HFF-Myc (cell line): ENCODE data around the gene SAMD14.

Source experiments
- DNase-seq: peaks from one replicate; pipeline ENCODE4 v3.0.0-alpha.2; 2011; ENCODE audit warnings: low read depth; ENCODE audit errors: extremely low read depth
- H3K4me3 ChIP-seq: replicated peaks from 2 replicates; pipeline ENCODE4 v1.5.1; 2011; ENCODE audit warnings: low read depth, mild to moderate bottlenecking, control low read depth, low read length
- TF ChIP-seq, protein P1 (sequence below): IDR thresholded peaks from 2 replicates; pipeline ENCODE4 v1.5.1; 2012; ENCODE audit warnings: mild to moderate bottlenecking, low read depth, low read length, control low read depth; ENCODE audit errors: missing control alignments

The SAMD14 gene

DNA sequence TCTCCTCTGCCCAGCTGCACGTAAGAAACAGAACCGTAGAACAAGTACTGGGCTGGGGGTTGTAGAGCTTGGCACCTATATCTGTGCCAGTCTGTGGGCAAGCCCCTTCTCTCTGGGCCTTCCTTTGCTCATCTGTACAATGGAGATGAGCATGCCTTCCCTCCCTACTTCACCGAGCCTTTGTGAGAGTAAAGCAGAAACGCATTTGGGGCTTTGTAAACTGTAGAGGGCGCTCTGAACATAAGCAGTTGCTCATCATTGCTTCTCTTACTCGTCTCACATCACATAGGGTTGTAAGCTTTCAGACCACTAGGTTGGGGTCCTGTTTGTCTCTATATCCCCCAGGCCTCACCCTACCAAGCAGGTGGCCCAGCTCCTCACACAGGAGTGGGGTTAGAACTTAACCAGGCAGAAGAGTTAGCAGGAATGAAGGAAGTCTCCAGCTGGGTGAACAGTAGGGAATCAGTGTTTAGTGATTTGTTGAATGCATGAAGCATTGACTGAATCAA, 15.1 kb downstream of the SAMD14 start:
- no peak for DNase-seq
- TF ChIP-seq, protein P1, sequence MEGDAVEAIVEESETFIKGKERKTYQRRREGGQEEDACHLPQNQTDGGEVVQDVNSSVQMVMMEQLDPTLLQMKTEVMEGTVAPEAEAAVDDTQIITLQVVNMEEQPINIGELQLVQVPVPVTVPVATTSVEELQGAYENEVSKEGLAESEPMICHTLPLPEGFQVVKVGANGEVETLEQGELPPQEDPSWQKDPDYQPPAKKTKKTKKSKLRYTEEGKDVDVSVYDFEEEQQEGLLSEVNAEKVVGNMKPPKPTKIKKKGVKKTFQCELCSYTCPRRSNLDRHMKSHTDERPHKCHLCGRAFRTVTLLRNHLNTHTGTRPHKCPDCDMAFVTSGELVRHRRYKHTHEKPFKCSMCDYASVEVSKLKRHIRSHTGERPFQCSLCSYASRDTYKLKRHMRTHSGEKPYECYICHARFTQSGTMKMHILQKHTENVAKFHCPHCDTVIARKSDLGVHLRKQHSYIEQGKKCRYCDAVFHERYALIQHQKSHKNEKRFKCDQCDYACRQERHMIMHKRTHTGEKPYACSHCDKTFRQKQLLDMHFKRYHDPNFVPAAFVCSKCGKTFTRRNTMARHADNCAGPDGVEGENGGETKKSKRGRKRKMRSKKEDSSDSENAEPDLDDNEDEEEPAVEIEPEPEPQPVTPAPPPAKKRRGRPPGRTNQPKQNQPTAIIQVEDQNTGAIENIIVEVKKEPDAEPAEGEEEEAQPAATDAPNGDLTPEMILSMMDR = peak; percentile 73
- H3K4me3 ChIP-seq = no peak overlapping the region

DNA sequence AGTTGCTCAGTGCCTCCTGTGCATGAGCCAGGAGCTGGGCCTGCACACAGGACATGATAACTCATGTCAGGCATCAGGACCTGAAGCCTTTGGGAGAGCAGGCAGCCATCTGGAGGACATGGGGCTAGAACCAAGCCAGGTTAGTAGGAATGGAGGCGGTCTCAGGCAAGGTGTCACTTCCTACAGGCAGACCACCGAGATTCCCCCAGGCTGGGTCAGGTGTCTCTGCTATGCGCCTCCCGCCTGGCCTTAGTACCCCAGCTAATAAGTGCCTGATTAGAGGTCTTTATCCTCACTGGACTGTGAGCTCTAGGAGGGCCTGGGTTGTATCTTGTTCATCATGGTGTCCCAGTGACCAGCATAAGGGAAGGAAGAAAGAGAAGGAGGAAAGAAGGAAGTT, 15.6 kb downstream of the SAMD14 start:
- no peak for DNase-seq

DNA sequence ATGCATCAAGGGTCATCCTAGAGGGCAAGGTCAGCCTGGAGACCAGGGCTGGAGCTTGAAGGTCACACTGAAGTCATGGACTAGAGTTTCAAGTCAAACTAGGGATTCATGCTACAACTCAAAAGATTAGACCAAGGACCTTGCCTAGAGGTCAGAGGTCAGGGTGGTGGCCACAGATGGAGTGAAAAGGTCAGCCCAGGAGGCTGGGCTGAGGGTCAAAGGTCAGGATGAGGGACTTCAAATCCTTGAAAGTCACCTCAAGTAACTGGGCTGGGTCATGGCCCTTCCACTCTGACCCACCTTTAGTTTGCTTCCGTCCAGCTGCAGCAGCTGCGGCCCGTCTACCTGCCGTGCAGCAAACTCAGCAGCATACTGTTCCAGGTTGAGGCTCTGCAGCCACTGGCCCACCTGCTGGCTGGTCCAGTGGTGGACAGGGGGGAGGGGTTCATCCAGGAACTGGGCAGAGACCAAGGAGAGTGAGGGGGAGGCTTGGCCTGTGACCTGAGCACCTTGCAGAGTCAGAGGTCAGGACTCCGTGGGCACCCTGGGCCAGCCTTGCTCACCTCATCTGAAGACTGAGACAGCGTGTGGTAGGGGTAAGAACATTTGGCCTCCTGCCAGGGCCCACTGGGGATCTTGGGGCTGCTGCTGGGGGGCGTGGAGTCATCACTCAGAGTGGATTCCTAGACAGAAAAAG, 16.2 kb downstream of the SAMD14 start:
- H3K4me3 ChIP-seq = no peak overlapping the region
- TF ChIP-seq, protein P1 = no peak
- no peak for DNase-seq

More for the DNA sequence above, 15.6 kb downstream of the SAMD14 start:
- no peak overlapping the region for H3K4me3 ChIP-seq
- TF ChIP-seq, protein P1 = no peak

DNA sequence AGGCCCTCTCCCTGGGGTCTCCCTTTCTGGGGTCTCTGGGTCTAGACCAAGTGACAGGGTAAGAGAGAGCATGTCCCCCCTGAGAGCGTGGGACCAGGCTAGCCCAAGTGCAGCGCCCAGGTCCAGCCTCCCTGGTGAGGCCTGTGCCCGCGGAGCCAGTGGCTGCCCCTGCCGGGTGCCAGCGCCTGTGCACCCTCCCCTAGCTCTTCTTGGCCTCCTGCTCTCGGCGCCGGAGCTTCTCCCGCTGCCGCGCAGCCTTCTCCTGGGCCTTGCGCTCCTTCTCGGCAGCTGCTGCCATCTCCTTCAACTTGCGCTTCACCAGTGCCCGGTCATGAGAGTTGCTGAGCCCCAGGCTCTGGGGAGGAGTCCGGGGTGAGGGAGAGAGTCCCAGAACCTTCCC, 17.3 kb downstream of the SAMD14 start:
- no peak overlapping the region for H3K4me3 ChIP-seq
- TF ChIP-seq, protein P1 = no peak
- DNase-seq = no peak

DNA sequence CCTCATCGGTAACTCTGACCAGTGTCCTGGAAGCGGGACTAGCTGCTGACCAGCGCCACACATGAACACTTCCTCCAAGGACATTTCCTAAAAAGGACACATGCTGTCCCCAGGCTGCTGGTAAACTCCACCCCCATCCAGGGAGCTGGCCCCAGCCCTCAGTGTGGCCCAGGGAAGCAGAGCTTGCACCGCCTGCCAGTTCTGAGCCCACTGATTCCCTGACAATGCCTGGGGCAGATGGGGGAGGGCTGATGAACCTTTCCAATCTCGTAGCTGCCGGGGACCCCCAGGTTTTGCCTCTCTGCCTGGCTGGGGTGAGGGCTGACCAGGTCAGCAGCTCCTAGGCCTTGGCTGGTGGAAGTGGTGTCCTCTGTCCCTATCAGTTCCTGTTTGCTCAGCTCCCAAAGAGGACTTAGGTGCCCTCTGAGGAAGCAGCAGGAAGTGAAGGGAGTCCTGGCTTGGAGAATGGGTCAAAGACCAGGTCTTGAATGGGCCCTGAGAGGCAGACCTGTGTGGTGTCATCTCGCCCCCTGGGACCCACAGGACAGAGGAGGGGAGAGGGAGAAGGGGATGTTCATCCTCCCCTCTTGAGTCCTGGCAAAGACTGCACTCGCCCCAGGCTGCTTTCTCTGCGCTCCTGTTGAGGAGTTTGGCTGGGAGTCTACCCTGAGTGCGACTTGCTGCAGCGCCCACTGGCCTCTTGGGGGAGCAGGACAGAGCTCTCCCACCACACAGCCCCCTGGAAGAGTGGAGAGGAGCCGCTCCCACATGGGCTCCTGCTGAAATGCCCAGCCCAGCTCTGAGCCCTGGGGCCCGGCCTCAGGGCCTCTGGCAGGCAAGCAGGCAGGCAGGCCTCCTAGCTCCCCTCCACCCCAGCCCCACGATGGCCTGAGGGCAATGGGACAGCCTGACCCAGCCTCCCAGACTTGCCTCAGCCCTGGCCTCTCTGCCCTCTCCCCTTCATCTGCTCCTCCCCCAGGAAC, 18.0 kb downstream of the SAMD14 start:
- no peak for DNase-seq
- no peak overlapping the region for H3K4me3 ChIP-seq
- TF ChIP-seq, protein P1 = no peak

DNA sequence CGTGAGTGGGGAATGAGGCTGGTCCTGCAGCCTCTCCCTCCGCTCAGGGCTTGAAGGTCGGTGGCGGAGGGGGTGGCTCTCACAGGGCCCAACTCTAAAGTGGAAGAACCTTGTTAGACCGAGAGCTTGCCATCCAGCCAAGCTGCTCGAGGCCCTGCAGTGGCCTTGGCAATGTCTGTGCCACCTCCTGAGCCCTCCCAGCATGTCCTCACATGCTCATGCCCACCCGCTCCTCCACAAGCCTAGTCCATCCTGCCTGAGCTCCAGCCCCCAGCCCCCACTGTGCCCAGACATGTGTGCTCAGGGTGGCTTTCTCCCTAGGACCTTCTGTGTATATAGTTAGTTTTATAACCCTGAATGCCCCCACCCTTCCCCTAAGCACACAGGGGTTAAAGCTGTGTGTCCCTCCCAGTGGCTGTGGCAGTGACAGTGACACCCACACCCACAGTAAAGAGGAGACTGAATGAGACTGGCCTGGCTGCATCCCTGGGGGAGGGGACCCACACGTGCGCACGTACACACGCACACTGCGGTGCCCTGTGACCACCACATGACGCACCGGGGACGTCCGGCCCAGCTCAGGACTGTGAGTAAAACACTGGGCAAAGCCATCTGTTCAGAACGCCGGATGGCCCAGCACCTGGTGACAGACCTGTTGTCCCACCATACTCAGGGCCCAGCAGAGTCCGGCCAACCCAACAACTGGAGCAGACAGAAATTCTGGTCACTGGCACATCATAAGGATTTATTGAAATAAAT, 19.2 kb downstream of the SAMD14 start:
- H3K4me3 ChIP-seq = no peak overlapping the region
- TF ChIP-seq, protein P1 = no peak
- DNase-seq = no peak
